HG02759 (cell line): ENCODE data around the gene FANCI.

Experiments
- ATAC-seq: cut with Tn5 transposase; IDR thresholded peaks from one replicate; pipeline ENCODE4 v1.9.1; 2021; ENCODE audit warnings: mild to moderate bottlenecking, moderate library complexity; ENCODE audit not compliant: unreplicated experiment

FANCI gene

GRCh38 chr15:89303986-89304385, 60.2 kb downstream of the FANCI start:
- no peak for ATAC-seq

GRCh38 chr15:89305395-89305794, 61.6 kb downstream of the FANCI start:
- ATAC-seq, result no peak

GRCh38 chr15:89307046-89307587, 63.3 kb downstream of the FANCI start:
- no peak for ATAC-seq

- no peak for ATAC-seq
These were observed 64.0 kb downstream of the FANCI start for GRCh38 chr15:89307791-89308190.

GRCh38 chr15:89308236-89308635, 64.5 kb downstream of the FANCI start:
- ATAC-seq, result no peak

GRCh38 chr15:89309993-89310392, 66.2 kb downstream of the FANCI start:
- ATAC-seq, result no peak

- ATAC-seq, result no peak
These were observed 71.7 kb downstream of the FANCI start for GRCh38 chr15:89315375-89315929.

- no peak for ATAC-seq
These were observed 72.7 kb downstream of the FANCI start for GRCh38 chr15:89316504-89316903.

- ATAC-seq, result no peak
These were observed 73.5 kb downstream of the FANCI start for GRCh38 chr15:89317186-89317720.

- ATAC-seq, result no peak
These were observed 75.9 kb downstream of the FANCI start for GRCh38 chr15:89319678-89320077.

- ATAC-seq, result no peak
These were observed 76.4 kb downstream of the FANCI start for GRCh38 chr15:89320200-89320599.

- no peak for ATAC-seq
These were observed 78.0 kb downstream of the FANCI start for GRCh38 chr15:89321521-89322410.

- no peak for ATAC-seq
These were observed 79.0 kb downstream of the FANCI start for GRCh38 chr15:89322822-89323221.

GRCh38 chr15:89323825-89324224, 80.0 kb downstream of the FANCI start:
- ATAC-seq, result no peak

- ATAC-seq, result no peak
These were observed 81.4 kb downstream of the FANCI start for GRCh38 chr15:89325039-89325803.

GRCh38 chr15:89326316-89326715, 82.5 kb downstream of the FANCI start:
- no peak for ATAC-seq

- no peak for ATAC-seq
These were observed 83.3 kb downstream of the FANCI start for GRCh38 chr15:89327113-89327512.

- ATAC-seq, result no peak
These were observed 84.8 kb downstream of the FANCI start for GRCh38 chr15:89328398-89329254.

GRCh38 chr15:89329329-89330084, 85.7 kb downstream of the FANCI start:
- no peak for ATAC-seq

- ATAC-seq, result no peak
These were observed 86.3 kb downstream of the FANCI start for GRCh38 chr15:89330119-89330518.
